Activated naive CD4-positive, alpha-beta T cell treated with anti-CD3 and anti-CD28 coated beads, Interleukin-2, amount 50 U/mL, for 16 hours (primary cell): Measurements from ENCODE around the gene TRABD2B.

ENCODE experiments used
- DNase-seq: peaks from one replicate; pipeline ENCODE4 v3.0.0-alpha.2; 2020

The TRABD2B gene

GRCh38 chr1:47788761-47789160, 208.4 kb downstream of the TRABD2B start:
- DNase-seq = no peak

GRCh38 chr1:47787560-47787959, 209.6 kb downstream of the TRABD2B start:
- DNase-seq = no peak

GRCh38 chr1:47786316-47786715, 210.9 kb downstream of the TRABD2B start:
- no peak for DNase-seq

- no peak for DNase-seq
These were observed 211.5 kb downstream of the TRABD2B start for GRCh38 chr1:47785561-47786271.

- no peak for DNase-seq
These were observed 212.1 kb downstream of the TRABD2B start for GRCh38 chr1:47785118-47785517.

- DNase-seq = no peak
These were observed 212.7 kb downstream of the TRABD2B start for GRCh38 chr1:47784497-47784822.

GRCh38 chr1:47783638-47784496, 213.3 kb downstream of the TRABD2B start:
- no peak for DNase-seq

GRCh38 chr1:47782414-47783166, 214.6 kb downstream of the TRABD2B start:
- no peak for DNase-seq

- no peak for DNase-seq
These were observed 215.8 kb downstream of the TRABD2B start for GRCh38 chr1:47781171-47781959.

GRCh38 chr1:47780469-47780995, 216.7 kb downstream of the TRABD2B start:
- DNase-seq = no peak

- no peak for DNase-seq
These were observed 217.6 kb downstream of the TRABD2B start for GRCh38 chr1:47779613-47780012.

- no peak for DNase-seq
These were observed 218.9 kb downstream of the TRABD2B start for GRCh38 chr1:47778280-47778679.

- no peak for DNase-seq
These were observed 219.9 kb downstream of the TRABD2B start for GRCh38 chr1:47777322-47777721.

GRCh38 chr1:47776667-47777131, 220.5 kb downstream of the TRABD2B start:
- no peak for DNase-seq

- DNase-seq = no peak
These were observed 222.0 kb downstream of the TRABD2B start for GRCh38 chr1:47774986-47775834.

GRCh38 chr1:47772960-47773682, 224.1 kb downstream of the TRABD2B start:
- no peak for DNase-seq

GRCh38 chr1:47772281-47772680, 224.9 kb downstream of the TRABD2B start:
- DNase-seq = no peak

- no peak for DNase-seq
These were observed 225.4 kb downstream of the TRABD2B start for GRCh38 chr1:47771751-47772150.

GRCh38 chr1:47769983-47770382, 227.2 kb downstream of the TRABD2B start:
- no peak for DNase-seq

- DNase-seq = no peak
These were observed 227.9 kb downstream of the TRABD2B start for GRCh38 chr1:47769295-47769694.

- no peak for DNase-seq
These were observed 229.5 kb downstream of the TRABD2B start for GRCh38 chr1:47767741-47768100.
